Middle frontal gyrus (tissue), 1 donor: Measurements from ENCODE around the gene HFE.
"Not testable (repeated sequence)": the region's sequence is repeated elsewhere in the genome, so short reads cannot be mapped to it uniquely, and the experiment has no call there.

Experiments used
- DNase-seq: peaks from one replicate; pipeline ENCODE4 v3.0.0-alpha.2; 2015; ENCODE audit warnings: low spot score; ENCODE audit errors: extremely low spot score

The HFE gene

DNA sequence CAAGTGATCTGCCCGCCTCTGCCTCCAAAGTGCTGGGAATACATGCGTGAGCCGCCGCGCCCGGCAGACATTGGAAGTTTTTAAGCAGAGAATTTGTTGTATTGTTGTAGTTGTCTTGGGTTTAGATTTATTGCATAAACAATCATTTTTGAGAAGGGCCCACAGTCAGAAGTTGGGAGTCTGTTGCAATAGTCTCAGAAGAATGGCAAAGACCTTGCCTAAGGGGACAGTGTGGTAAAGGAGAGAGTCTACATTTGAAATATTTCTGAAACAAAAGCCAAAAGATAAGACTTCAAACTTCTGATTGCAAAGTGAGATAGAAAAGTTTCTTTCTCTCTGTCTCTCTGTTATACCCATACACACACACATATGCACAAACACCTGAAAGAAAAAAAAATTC is 22.5 kb downstream of the HFE start:
- no peak for DNase-seq

DNA sequence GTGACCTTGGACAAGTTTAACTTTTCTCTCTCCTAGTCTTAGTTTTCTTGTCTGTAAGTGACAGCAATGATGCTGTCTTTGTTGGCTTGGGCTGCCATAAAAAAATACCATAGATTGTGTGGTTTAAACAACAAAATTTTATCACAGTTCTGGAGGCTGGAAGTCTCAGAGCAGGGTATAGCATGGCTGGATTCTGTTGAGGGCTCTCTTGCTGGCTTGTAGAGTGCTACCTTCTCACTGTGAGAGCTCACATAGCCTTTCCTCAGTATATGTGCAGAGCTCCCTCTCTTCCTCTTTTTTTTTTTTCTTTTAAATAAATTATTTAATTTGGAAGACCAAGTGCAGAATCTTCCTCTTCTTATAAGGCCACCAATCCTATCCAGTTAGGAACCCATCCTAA is 26.3 kb downstream of the HFE start:
- no peak for DNase-seq

DNA sequence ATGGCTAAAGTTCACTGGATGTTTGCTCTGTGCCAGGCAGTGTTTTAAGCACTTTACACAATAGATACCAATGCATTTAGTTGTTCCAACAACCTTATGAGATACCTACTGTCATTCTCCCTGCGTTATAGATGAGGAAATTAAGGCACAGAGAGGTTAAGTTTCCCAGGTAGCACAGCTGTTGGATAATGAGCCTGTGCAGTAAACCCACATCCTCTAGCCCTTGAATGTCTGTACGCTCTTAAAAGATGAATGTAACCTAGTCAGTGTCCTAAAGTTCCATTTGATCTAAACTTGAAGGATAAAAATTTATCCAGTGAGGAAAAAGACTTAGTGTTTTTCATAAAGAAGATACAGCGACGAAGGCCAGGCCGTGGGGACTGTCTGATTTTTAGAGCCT is 28.0 kb downstream of the HFE start:
- DNase-seq = no peak

DNA sequence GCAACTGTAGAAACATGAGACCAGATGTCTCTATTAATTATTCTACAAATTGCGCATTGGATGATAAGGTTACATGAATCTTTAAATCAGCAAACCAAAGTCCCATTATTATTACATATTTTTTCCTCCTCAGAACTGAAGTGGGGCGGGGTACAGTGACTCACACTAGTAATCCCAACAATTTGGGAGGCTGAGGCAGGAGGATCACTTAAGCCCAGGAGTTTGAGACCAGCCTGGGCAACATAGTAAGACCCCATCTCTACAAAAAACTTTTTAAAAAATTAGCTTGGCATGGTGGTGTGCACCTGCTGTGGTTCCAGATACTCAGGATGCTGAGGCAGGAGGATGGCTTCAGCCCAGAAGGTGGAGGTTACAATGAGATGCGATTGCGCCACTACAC is 29.0 kb downstream of the HFE start:
- DNase-seq = no peak

DNA sequence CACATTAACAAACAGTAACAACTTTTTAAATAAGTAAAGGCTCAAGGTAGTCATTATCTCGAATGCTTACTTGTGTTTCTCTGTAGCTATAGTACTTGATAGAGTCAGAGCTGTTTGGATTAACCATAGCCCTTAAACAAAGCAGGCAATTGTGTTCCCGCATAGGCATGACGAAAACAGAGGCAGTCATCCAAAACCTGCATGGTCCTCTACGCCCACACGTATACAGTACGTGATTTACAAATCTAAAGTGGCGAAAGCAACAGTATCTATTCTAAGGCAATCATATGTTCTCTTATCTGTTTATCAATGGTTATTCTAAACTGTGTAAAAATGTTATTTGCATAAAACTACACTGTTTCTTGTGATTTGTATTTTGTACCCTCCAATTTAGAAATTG is 31.8 kb downstream of the HFE start:
- no peak for DNase-seq

DNA sequence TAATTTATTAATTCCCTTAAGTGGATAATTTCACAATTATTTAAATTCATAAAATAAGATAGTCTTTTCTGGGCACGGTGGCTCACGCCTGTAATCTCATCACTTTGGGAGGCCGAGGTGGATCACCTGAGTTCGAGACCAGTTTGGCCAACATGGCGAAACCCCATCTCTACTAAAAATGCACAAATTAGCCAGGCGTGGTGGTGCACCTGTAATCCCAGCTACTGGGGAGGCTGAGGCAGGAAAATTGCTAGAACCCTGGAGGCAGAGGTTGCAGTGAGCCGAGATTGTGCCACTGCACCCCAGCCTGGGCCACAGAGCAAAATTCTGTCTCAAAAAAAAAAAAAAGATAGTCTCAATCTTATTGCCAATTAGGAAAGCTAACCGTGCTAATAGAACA is 32.9 kb downstream of the HFE start:
- DNase-seq = not testable (repeated sequence)

DNA sequence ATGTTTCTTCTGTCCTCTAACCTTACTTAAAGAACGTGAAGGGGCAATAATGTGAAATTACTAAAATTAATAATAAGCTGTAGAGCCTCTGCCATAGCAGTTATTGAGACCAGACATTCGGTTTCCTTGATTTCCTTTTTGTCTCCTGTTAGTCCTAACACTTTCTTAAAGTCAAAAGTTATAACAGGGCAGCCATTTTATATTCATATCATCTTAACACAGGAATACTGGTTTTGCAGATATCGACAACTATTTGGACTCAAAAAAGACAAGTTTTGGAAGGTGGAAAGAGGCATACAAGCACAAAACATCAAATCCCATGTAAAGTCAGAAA is 33.5 kb downstream of the HFE start:
- DNase-seq = no peak

DNA sequence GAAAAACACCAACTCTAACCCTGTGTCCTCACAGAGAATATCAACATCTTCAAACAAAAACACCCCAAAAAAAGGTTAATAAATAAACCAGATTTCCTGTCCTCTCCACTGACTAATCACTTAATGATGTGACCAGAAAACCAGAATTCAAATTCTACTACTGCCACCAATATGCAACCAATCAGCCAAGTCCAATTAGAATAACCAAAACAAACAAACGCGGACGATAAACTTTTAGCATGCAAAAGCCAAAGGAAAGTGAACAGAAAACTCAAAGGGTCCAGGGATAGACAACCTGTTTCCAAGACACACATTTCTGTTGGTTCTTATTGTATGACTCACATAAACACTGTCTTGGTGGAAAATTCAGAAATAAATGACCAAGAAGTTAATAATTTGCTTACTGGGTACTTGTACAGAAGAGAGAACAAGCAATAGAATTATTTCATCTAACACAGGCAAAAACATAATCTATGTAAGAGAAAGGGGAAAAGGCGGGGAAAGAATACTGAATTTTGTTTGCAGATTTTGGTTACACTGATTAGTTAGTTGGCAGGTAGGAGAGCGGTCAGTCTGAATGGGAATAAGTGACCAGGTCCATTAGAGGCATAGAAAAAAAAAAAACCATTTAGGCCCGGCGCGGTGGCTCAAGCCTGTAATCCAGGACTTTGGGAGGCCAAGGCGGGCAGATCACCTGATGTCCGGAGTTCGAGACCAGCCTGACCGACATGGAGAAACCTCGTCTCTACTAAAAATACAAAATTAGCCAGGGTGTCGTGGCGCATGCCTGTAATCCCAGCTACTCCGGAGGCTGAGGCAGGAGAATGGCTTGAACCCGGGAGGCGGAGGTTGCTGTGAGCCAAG is 34.1 kb downstream of the HFE start:
- no peak for DNase-seq

DNA sequence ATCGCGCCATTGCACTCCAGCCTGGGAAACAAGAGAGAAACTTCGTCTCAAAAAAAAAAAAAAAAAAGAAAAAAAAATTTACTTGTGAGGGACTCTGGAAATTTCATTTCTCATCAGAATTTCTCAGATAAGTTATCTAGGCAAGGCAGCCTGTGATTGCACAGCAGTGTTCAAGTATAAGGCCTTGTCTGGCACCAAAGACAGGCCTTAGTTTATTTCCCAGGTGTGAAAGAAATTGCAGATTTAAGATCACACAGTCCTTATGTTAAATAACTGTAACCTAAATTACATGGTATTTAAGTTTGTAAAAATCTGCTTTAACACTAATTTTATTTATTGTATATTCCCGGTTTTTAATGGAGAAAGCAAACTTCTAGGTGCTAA is 34.8 kb downstream of the HFE start:
- DNase-seq = no peak

DNA sequence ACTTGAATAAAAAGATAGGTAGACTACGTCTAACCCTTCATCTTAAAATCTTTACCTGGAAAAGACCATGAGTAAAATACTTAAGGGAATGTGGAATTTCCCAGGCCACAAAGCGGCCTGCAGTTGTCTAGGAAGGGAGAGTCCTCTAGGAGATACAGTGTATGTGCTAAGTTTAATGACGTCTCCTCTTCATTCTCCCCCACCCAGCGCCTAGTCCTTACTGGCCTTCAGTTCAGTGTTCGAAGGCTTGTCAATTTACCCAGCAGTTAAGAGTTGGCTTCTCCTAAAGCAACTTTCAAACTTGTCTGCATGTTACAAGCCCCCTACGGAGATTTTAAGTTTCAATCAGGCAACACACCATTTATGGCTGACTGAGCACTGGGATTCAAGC is 35.2 kb downstream of the HFE start:
- no peak for DNase-seq

DNA sequence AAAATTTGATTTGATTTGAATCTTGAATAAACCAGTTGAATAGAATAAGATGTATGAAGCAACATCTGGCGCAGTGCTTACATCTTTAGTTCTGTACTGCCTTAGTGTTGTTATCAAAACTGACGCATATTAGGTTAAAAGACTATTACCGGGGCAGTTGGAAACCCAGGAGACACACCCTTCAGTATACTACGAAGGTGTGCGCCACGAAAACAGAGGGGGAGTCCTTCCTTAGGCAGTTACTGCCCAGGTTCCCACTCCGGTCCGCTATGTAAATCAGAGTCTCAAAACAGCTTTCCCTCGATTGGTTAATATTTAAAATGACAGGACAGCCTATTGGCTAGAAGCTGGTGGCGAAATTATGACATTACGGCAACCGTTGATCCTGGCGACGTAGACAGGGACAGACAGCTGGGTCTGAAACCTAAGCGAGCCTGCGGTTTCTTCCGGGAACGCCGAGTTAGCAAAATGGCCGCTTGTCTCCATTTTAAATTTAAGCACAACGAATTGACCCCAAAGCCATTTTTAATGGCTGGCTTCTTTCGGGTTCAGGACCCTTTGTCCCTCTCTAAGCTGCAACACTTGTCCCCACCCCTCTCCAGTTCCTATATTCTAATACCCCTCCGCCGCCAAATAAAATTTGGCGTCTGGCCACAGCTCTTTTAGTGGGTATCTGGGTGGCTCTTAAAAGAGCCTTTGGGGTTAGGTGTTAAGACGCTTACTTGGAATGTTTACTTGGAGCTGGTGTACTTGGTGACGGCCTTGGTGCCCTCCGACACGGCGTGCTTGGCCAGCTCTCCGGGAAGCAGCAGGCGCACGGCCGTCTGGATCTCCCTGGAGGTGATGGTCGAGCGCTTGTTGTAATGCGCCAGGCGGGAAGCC is 35.8 kb downstream of the HFE start:
- DNase-seq = peak; percentile 97

DNA sequence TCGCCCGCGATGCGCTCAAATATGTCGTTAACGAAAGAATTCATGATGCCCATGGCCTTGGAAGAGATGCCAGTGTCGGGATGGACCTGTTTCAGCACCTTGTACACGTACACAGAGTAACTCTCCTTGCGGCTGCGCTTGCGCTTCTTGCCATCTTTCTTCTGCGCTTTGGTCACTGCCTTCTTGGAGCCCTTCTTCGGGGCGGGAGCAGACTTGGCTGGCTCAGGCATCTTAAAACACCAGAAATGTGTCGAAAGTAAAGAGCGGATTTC is 36.4 kb downstream of the HFE start:
- DNase-seq = no peak

DNA sequence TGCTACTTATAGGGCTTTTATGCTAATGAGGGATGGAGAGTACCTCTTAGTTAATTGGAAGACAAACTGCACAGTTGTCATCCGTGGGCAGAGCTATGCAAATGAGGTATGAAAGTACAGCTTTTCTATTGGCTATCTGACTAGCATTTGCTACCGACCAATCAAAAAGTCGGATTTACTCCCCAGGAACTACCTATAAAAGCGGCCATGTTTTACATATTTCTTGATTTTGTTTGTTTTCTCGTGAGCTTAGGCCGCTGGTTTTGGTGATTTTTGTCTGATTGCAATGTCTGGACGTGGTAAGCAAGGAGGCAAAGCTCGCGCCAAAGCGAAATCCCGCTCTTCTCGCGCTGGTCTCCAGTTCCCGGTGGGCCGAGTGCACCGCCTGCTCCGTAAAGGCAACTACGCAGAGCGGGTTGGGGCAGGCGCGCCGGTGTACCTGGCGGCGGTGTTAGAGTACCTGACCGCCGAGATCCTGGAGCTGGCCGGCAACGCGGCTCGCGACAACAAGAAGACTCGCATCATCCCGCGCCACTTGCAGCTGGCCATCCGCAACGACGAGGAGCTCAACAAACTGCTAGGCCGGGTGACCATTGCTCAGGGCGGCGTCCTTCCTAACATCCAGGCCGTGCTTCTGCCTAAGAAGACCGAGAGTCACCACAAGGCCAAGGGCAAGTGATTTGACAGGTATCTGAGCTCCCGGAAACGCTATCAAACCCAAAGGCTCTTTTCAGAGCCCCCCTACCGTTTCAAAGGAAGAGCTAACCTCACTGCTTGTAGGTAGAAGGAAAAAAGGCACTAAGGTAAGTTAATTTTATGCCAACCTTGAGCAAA is 36.9 kb downstream of the HFE start:
- DNase-seq = peak; percentile 94

DNA sequence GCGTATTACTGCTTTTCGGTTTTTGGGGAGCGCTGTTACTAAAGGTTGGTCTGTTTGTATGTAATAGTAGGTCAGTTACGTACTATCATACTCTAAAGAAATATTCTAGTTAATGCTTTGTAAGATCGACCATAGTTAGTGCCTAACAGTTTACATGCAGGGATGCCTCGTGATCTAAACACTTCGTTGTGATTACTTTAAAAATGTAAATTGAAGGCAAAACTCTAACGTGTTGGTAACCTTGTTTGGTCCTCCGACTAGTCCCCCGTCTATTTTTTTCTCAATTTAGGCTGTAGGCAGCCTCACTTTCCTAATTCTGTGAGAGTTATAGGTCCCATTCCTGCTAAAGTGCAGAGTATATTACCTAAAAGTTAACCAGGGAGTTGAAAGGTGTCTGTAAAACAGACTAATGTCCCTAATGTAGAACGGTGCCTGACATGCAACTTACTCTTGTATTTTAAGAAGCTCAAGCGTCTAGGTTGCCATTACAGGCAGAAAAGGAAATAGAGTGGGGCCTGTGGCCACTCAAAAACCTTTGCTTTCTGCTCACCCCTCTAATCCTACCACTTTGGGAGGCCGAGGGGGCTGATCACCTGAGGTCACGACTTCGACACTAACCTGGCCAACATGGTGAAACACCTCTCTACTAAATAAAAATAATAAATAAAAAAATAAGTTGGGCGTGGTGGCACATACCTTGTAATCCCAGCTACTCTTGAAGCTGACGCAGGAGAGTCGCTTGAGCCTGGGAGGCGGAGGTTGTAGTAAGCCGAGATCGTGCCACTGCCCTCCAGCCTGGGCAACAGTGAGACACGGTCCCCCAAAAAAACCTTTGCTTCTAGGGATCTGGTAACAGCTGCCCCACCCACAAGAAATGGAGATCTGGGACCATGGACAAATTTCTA is 37.8 kb downstream of the HFE start:
- DNase-seq = no peak

DNA sequence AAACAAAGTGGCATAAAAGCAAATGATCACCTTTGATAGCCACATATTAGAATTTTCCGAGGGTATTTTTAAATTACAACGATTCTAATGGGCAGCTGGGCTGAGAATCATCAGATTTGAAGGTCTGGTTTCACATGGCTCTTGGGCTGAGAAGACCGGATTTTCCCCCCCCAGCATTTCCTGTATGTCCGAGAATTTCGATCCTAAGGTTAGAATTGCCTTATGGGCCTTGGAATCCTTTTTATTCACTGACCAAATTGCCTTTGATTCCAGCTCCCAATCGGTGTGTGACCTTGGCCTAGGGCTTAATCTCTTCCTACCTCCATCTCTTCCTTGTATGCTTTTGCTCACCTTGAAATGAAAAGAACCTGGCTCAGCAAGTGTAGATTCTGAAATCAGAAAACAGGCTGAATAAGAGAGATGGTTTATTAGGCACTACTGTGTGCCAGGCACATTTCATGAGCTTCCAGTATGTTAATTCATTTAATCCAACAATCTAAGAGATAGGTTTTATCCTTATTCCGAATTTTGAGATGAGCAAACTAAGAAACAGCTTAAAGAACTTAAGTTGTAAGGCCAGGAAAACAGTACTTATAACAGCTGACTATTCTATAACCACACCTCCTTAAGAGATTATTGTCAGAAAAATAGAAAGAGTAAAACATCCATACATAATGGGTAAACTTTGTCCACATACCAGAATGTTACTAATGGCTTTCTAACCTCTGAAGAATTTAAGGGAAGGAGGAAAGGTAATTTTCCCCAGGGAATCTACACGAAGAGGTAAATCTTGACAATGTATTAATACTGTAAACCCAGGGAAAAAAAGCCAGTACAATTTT is 39.4 kb downstream of the HFE start:
- DNase-seq = no peak

DNA sequence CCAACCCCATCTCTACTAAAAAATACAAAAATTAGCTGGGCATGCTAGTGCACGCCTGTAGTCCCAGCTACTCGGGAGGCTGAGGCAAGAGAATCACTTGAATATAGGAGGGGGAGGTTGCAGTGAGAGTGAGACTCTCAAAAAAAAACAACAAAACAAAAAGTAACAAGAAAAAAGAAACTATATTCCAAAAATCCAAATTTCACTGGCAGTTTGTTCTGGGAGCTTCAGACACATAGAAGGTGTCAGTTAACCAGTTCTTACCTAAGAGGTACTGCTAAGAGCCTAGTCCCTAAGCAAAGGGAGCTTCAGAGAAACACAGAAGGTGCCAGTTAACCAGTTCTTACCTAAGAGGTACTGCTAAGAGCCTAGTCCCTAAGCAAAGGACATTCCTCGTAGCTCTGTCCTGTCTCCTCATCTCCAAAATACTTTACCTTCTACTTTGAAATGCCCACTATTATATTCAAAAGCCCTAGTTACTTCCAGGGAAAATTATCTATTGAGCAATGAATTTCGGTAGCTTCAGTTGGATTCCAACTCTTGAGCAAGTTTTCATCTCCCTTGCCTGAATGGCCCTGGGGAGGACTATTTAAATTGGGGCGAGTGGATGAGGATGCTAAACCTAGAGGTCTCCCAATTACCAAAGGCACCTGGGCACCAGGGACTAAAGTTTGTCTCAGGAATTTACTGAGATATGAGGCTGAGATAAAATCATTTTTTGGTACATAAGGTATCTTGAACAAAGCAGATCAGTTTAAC is 41.0 kb downstream of the HFE start:
- DNase-seq = no peak

DNA sequence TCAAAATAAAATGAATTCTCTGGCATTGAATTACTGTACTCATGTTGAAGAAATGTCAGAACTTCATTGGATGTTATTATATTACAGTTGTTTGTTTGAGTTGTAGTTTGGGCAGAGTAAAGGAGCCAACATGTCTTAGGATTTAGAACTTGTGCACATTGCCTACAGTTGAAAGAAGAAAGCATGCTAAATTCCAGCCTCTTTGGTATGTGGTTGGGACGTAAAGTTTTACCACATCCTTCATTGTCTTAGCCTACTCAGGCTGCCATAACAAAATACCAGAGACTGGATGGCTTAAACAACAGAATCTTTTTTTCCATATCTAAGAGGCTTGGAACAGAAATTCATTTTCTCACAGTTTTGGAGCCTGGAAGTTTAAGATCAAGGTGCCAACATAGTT is 42.4 kb downstream of the HFE start:
- no peak for DNase-seq

DNA sequence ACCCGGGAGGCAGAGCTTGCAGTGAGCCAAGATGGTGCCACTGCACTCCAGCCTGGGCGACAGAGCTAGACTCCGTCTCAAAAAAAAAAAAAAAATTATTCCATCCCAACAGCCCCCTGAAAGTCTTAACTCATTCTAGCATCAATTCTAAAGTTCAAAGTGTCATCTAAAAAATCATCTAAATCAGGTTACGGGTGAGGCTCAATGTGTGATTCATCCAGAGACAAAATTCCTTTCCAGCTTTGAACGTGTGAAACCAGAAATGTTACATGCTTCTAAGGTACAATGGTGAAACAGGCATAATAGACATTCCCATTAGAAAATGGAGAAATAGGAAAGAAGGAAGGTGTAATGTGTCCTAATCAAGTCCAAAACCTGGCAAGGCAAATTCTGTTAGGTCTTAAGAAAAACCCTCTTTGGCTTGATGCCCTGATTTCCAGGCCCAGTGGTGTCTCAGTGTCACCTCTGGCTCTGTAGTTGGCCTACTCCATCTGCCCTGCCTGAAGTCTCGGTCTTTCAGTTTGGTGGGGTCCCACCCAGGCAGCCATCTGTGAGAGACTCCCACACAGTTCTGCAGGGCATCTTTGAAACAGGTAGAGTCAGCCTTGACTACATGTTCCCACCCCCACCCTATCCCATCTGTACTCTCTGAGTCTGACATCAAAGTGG is 43.5 kb downstream of the HFE start:
- DNase-seq = no peak

DNA sequence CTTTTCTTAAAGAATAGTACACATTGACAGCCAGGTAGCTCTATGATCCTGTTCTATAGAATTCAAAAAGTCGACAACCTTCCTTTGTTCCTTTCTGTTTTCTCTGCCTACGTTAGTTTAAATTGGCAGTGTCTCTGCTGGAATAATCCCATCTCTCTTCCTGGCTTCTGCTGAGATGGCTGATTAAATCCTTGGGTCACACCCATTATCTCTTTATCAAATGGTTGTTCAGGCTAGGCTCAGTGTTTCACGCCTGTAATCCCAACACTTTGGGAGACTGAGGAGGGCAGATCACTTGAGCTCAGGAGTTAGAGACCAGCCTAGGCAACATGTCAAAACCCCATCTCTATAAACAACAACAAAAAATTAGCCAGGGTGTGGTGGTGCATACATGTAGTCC is 44.4 kb downstream of the HFE start:
- no peak for DNase-seq
